Heart left ventricle (tissue), 16 donors: ENCODE data around the gene CLPTM1L. TPM values are rescaled to one million over a fixed set of nuclear protein-coding genes. Genes with fewer than 3 reads are reported as not detected.
"Not testable (repeated sequence)": the region's sequence is repeated elsewhere in the genome, so short reads cannot be mapped to it uniquely, and the experiment has no call there.

Source experiments
- ATAC-seq, 4 donors: fragments of 200-7000 bp; cut with Tn5 transposase; one replicate each; pipeline ENCODE4 v1.9.1; 2020 to 2022; ENCODE audit warnings: moderate library complexity in 4 of 4, mild to moderate bottlenecking in 3 of 4, moderate number of reproducible peaks in 1 of 4
- DNase-seq, 5 donors: peaks; one replicate each; pipeline ENCODE4 v3.0.0-alpha.2; 2020
- H3K27ac ChIP-seq, 12 donors: fragments of 200-600 bp; sonication (generic) in 4 of 12; one replicate each; pipeline versions ENCODE4 v1.5.0 to v1.8.0; 2016 to 2022; ENCODE audit warnings: mild to moderate bottlenecking in 2 of 12
- H3K27me3 ChIP-seq, 9 donors: fragments of 200-600 bp; sonication (generic) in 2 of 9; one replicate each; pipeline versions ENCODE4 v1.5.1 to v1.8.0; 2016 to 2022; ENCODE audit warnings: mild to moderate bottlenecking in 3 of 9
- H3K36me3 ChIP-seq, 9 donors: fragments of 200-600 bp; sonication (generic) in 2 of 9; one replicate each; pipeline versions ENCODE4 v1.5.0 to v1.8.0; 2018 to 2022; ENCODE audit warnings: mild to moderate bottlenecking in 2 of 9
- H3K4me1 ChIP-seq, 12 donors: fragments of 200-600 bp; sonication (generic) in 4 of 12; one replicate each; pipeline versions ENCODE4 v1.5.0 to v1.8.0; 2016 to 2022; ENCODE audit warnings: mild to moderate bottlenecking in 3 of 12
- H3K4me3 ChIP-seq, 12 donors: fragments of 200-600 bp; sonication (generic) in 4 of 12; one replicate each; pipeline versions ENCODE4 v1.5.0 to v1.8.0; 2017 to 2022; ENCODE audit warnings: mild to moderate bottlenecking in 9 of 12, moderate library complexity in 4 of 12
- H3K9me3 ChIP-seq, 12 donors: fragments of 200-600 bp; sonication (generic) in 4 of 12; one replicate each; pipeline versions ENCODE4 v1.5.0 to v1.8.0; 2016 to 2022; ENCODE audit warnings: mild to moderate bottlenecking in 1 of 12
- POLR2A ChIP-seq, 2 donors: fragments of 450-650 bp; IDR thresholded peaks; one replicate each; pipeline ENCODE4 v1.6.1; 2017; ENCODE audit warnings: antibody characterized with exemption in 2 of 2, mild to moderate bottlenecking in 2 of 2, moderate library complexity in 2 of 2
- WGBS, 4 donors: extraction: QIAGEN DNeasy Blood & Tissue Kit in 2 of 4; methylation state at CpG; one replicate each; pipeline versions ENCODE4 v1.1.5 to v1.1.7; 2013 to 2018; 5-methylcytosine and 5-hydroxymethylcytosine counted together
- intact Hi-C, 10 donors: fragments of 100-400 bp; cut with DNase I; formaldehyde crosslinking; loops; one replicate each; pipeline versions ENCODE4 v1.11.1 to v1.14.2; 2022
- polyA plus RNA-seq, 2 donors: library from polyadenylated mRNA; stranded (reverse); fragments of 200-250 nt; gene quantifications; one replicate each; pipeline ENCODE4 v1.2.3, GENCODE V29; 2013
- total RNA-seq, 9 donors: library from RNA; depleted of rRNA in 2 of 9; stranded (reverse); fragments of >200 nt in 2 of 9; fragmentation: NEBNext Ultra II Directional in 3 of 9; extraction: Animal tissue kit (Norgen Biotek cat#: 25700) in 3 of 9; gene quantifications; one replicate each; pipeline versions ENCODE4 v1.1.0 to v1.2.4, GENCODE V29; 2016 to 2023
- TF ChIP-seq, protein P1 (sequence below), 12 donors: fragments of 200-600 bp; sonication (generic) in 4 of 12; IDR thresholded peaks; one replicate each; pipeline versions ENCODE4 v1.5.0 to v1.8.0; 2018 to 2022; ENCODE audit warnings: antibody characterized with exemption in 12 of 12, mild to moderate bottlenecking in 5 of 12
- donor health status: ischemic (EF 13 %, LVEDD 7.1; RV severe dilation, severe dysfunction).
- donor health status: healthy with polysubstance abuse.
- donor health status: DM: no; HTN: yes; CAD: no.
- donor health status: DM: no; HTN: no; CAD: no.
- donor health status: ischemic (EF 25% LVEDD 6.9; RV normal size, moderate dysfunction).
- donor health status: ischemic (EF 25% LVEDD 5.7; RV mildly dilated, moderate dysfunction).
- donor health status: healthy.
- donor health status: DM: yes; HTN: yes; CAD: no.
- donor health status: ischemic (EF 35%, LVEDD 5.7; RV mildly dilated, moderate dysfunction).
- donor health status: nonischemic (EF 11% LVEDD 7.7; RV severe dilation, severe dysfunction).
- donor health status: DM: yes; HTN: yes; CAD: no.
- donor health status: PGD.
- donor health status: ischemic (EF 29% LVEDD 5.4; RV normal size, mild dysfunction).
- donor health status: nonischemic (EF 23%, LVEDD 6.1; RV moderate dilation, normal function).

The CLPTM1L gene
- total and polyA plus RNA-seq, 11 donors, result 23.5 to 96.8 (median 39.4) TPM

DNA sequence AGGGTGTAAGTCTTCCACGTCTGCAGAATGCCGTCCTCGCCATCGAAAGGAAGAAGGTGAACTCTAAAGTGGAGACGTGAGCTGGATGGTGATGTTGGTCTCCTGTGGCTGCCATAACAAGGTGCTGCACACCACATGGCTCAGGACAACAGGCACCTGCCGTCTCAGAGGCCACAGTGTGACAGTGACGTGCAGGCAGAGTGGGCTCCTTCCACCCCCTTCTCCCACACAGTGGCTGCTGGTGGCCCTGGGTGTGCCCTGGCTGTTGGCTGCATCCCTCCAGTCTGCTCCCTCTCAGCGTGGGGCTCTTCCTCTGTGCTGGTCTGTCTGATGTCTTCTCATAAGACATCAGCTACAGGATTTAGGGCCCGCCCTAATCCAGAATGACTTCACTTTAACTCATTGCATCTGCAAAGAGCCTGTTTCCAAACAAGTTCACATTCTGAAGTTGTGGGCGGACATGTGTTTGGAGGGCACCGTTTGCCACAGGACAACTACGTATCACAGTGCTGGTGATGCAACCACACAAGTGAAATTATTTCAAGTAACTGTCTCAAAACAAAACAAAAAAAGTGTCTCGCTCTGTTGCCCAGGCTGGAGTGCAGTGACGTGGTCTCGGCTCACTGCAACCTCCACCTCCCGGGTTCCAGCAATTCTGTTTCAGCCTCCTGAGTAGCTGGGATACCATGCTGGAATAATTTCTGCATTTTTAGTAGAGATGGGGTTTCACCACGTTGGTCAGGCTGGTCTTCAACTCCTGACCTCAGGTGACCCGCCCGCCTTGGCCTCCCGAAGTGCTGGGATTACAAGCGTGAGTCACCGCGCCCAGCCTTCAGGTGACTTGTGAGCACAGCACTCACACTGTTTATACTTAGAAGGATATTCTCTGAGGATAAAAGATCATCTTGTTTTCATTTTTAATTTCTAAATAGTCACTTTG, 31.2 kb upstream of the CLPTM1L start:
- intact Hi-C loops, result no loop called here
- 80 to 82% (median 81%) methylated on average over 23 of the region's 23 CpGs for WGBS, 4 donors
- Histone ChIP-seq H3K9me3 (no peaks in the 10 kb centered on the region), H3K4me3 (no peak overlapping the region), H3K27me3 (peaks cover 0 to 32% (median 9%) of the 10 kb centered on the region in 9 donors), H3K4me1 (peaks cover 0 to 7% (median 0%) of the 10 kb centered on the region in 12 donors), H3K27ac (no peak overlapping the region), H3K36me3 (no peaks in the 10 kb centered on the region)
- TF ChIP-seq, protein P1, sequence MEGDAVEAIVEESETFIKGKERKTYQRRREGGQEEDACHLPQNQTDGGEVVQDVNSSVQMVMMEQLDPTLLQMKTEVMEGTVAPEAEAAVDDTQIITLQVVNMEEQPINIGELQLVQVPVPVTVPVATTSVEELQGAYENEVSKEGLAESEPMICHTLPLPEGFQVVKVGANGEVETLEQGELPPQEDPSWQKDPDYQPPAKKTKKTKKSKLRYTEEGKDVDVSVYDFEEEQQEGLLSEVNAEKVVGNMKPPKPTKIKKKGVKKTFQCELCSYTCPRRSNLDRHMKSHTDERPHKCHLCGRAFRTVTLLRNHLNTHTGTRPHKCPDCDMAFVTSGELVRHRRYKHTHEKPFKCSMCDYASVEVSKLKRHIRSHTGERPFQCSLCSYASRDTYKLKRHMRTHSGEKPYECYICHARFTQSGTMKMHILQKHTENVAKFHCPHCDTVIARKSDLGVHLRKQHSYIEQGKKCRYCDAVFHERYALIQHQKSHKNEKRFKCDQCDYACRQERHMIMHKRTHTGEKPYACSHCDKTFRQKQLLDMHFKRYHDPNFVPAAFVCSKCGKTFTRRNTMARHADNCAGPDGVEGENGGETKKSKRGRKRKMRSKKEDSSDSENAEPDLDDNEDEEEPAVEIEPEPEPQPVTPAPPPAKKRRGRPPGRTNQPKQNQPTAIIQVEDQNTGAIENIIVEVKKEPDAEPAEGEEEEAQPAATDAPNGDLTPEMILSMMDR (IDR thresholded peaks at IDR 0.05), result no peak
- no peak for TF ChIP-seq POLR2A (IDR thresholded peaks at IDR 0.05)
- ATAC-seq, result no peak
- DNase-seq, result no peak

DNA sequence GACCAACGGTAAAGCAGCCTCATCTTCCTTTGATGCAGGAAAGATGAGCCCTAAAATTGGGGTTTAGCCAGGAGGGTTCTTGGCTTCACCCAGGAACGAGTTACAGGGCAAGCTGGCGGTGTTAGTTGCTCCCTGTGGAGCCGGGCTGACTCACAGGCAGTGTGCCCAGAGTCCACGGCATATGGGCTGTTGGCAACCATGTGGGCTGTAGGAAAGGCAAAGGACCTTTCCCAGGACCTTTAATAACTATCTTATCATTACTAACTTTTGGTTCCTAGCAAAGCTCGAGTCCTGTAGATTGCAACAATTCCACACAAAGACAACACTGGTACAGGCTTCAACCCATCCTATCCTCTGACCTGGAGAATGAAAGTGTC, 29.8 kb upstream of the CLPTM1L start:
- Histone ChIP-seq H3K9me3 (no peaks in the 10 kb centered on the region), H3K4me3 (no peak overlapping the region), H3K36me3 (no peaks in the 10 kb centered on the region), H3K27ac (no peak overlapping the region), H3K27me3 (peaks cover 0 to 18% (median 3%) of the 10 kb centered on the region in 9 donors), H3K4me1 (no peaks in the 10 kb centered on the region)
- intact Hi-C loops, result no loop called here
- no peak for TF ChIP-seq POLR2A (IDR thresholded peaks at IDR 0.05)
- TF ChIP-seq, protein P1 (IDR thresholded peaks at IDR 0.05), result no peak
- ATAC-seq, result no peak
- DNase-seq, result no peak
- WGBS, 4 donors, result 47 to 59% (median 50%) methylated on average over 6 of the region's 6 CpGs

DNA sequence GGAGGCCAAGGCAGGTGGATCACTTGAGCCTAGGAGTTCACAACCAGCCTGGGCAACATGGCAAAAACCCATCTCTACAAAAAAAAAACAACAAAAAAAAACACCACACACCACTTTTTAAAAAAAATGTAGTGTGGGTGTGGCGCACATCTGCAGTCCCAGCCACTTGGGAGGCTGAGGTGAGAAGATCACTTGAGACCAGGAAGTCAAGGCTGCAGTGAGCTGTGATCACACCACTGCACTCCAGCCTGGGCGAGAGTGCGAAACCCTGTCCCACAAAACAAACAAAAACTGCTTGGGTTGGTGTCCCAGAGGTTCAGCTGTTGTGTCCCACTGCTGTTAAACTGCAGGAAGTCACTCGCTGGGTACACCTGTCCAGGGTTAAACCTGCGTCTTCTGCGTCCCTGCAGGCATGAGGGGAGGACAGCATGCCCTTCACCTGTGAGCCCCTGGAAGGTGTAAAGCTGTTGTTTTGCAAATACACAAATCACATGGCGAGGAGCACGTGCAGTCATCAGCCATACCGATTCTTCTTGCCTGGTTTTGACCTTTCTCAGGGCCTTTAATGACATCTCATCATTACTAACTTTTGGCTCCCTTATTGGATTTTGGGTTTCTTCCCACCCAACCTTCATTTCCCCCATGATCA, 29.3 kb upstream of the CLPTM1L start:
- intact Hi-C loops, result no loop called here
- no peak for TF ChIP-seq POLR2A (IDR thresholded peaks at IDR 0.05)
- TF ChIP-seq, protein P1 (IDR thresholded peaks at IDR 0.05), result no peak
- H3K27ac ChIP-seq, result no peak overlapping the region
- ATAC-seq (no peak), DNase-seq (no peak)
- H3K36me3 ChIP-seq, result no peaks in the 10 kb centered on the region
- H3K4me3 ChIP-seq, result no peak overlapping the region
- WGBS, 4 donors, result 65 to 76% (median 70%) methylated on average over 9 of the region's 9 CpGs
- no peaks in the 10 kb centered on the region for H3K4me1 ChIP-seq
- H3K9me3 ChIP-seq, result no peaks in the 10 kb centered on the region
- peaks cover 0 to 13% (median 0%) of the 10 kb centered on the region in 9 donors for H3K27me3 ChIP-seq

DNA sequence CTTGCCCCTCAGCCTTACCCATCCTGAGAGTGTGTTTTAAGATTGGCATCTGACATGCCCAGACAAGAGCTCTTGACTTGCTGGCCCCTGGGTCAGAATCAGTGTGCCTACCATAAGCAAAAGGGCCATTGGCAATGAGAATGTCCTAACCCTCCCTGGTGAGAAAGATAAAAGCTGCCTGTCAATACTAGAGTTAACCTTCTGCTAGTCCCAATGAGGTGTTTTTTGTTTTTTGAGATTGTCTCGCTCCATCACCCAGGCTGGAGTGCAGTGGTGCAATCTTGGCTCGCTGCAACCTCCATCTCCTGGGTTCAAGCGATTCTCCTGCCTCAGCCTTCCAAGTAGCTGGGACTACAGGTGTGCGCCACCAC, 27.1 kb upstream of the CLPTM1L start:
- DNase-seq, ATAC-seq, H3K4me1 ChIP-seq, H3K27ac ChIP-seq, H3K4me3 ChIP-seq, H3K36me3 ChIP-seq, H3K9me3 ChIP-seq, intact Hi-C loops: not testable (repeated sequence)
- H3K27me3 ChIP-seq, result peaks cover 0 to 14% (median 0%) of the 10 kb centered on the region in 9 donors
- 88 to 94% (median 91%) methylated on average over 4 of the region's 4 CpGs for WGBS, 4 donors
